Retinal pigment epithelial cell (primary cell): ENCODE results near the gene RHOU.

ENCODE experiments used
- DNase-seq: peaks from one replicate; pipeline ENCODE4 v3.0.0-alpha.2; 2010; ENCODE audit warnings: low read depth
- H3K4me3 ChIP-seq: 2 replicates; pipeline ENCODE4 v1.5.1; 2011; ENCODE audit warnings: mild to moderate bottlenecking, low read length, control low read depth, moderate library complexity
- TF ChIP-seq, protein P1 (sequence below): conservative IDR thresholded peaks from 2 replicates; pipeline ENCODE4 v1.5.1; 2011; ENCODE audit warnings: low read depth, low read length, control low read depth, inconsistent platforms

RHOU gene

DNA sequence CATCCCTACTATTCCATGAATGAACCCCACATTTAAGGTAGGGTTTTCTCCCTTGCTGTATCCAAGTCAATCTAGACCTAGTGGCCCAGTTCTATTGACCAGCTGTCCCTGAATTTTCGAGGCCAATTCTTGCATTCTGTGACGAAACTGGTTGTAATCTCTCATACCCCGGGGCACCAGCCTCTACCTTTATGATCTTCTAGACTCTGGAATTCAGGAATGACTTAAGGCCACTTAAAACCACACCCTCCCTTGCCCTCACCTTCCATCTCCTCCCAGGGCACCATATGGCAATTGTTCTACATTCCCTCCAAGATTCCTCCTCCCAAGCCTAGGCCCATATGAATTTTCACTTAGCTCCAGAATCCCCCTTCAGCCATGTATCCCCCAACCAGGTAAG lies 48.9 kb downstream of the RHOU start:
- TF ChIP-seq, protein P1, sequence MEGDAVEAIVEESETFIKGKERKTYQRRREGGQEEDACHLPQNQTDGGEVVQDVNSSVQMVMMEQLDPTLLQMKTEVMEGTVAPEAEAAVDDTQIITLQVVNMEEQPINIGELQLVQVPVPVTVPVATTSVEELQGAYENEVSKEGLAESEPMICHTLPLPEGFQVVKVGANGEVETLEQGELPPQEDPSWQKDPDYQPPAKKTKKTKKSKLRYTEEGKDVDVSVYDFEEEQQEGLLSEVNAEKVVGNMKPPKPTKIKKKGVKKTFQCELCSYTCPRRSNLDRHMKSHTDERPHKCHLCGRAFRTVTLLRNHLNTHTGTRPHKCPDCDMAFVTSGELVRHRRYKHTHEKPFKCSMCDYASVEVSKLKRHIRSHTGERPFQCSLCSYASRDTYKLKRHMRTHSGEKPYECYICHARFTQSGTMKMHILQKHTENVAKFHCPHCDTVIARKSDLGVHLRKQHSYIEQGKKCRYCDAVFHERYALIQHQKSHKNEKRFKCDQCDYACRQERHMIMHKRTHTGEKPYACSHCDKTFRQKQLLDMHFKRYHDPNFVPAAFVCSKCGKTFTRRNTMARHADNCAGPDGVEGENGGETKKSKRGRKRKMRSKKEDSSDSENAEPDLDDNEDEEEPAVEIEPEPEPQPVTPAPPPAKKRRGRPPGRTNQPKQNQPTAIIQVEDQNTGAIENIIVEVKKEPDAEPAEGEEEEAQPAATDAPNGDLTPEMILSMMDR = no peak
- no peak for DNase-seq
- H3K4me3 ChIP-seq = no peak overlapping the region

DNA sequence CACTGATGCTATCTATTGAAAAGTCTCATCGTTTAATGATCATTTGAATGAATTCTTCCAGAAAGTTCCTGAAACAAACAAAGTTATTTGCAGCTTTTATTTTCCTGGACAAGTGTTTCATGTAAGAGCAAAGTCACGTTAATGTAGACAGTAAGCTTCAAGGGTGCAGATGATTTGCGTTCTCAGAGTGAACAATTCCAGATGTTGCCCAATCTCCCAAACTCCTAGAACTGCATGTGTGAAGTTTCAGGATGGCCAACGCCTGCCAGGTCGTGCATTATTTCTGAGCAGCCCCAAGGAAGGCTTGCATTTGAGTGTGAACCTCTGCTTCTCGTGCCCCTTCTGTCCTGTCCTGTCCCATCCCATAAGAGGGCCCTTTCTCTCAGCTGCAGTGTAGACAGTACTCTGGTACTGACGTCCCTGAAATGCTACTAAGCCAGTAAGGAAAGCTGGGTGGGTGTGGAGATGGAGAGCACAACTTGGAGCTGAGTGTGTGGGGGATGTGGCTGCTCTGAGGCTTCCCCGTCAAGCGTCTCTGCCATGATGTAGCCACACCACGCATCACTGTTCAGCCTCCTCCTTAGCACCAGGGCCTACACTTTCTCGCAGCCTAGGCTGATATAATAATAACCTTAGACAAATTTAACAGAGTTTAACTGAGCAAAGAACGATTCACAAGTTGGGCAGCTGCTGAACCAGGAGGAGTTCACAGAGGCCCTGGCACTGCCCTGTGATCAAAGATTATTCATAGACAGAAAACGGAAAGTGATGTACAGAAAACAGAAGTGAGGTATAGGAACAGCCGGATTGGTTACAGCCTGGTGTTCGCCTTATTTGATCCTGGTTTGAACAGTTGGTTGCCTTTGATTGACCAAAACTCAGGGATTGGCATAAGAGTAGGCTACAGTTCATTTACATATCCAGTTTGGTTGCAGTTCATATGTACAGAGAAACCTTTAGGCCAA lies 50.4 kb downstream of the RHOU start:
- DNase-seq = no peak
- H3K4me3 ChIP-seq = no peak overlapping the region
- TF ChIP-seq, protein P1 = no peak

DNA sequence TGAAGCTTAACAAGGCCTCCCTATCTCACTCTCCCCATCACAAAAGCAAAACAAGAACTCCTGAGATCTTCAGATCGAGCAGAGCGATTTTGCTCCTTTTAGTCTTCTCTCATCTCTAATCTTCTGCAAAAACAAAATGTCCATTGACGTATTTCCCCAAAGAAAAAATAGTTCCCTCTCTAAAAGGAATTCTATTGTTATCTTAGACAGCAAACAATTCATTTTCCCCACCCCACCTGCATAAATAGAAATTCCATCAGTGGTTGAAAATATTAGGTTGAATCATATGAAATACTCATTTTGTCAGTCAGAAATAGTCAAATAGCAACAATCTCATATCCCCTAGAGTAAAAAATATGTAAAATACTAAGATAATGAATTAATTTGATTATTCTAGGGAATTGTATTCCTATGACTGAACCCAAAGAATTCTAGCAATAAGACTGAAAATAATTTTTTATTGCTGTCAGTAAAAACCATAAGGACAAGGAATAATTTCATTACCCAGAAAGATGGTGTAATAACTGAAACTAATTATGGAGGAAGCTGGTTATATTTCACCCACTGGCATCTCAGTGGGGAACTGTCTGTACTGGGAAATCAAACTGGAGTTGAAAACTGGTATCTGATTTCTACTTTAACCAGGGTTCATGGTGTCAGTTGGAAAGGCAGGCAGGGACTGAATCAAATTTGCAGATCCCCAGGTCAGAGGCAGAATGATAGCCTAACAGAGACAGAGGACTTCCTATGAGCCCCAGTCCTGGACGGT lies 51.3 kb downstream of the RHOU start:
- H3K4me3 ChIP-seq = no peak overlapping the region
- DNase-seq = no peak
- TF ChIP-seq, protein P1 = no peak

DNA sequence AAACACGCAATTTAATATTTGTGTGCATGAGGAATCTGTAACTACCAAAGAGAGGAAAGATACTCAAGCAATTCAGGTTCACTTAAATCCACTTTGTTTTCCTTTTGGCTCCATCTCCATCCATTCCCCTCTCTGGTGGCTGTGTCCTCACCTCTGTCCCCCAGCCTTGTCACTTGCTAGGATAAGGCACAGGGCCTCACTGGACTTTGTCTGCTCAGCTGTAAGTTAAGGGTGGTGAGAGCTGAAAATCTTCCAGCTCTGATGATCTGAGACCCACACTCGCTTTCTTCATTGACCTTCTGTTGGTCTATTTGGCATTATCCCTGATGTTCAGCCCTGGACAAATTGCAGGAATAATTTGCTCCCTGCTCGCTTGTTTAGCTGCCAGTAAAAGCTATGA lies 56.5 kb downstream of the RHOU start:
- DNase-seq = no peak
- H3K4me3 ChIP-seq = no peak overlapping the region
- TF ChIP-seq, protein P1 = no peak

DNA sequence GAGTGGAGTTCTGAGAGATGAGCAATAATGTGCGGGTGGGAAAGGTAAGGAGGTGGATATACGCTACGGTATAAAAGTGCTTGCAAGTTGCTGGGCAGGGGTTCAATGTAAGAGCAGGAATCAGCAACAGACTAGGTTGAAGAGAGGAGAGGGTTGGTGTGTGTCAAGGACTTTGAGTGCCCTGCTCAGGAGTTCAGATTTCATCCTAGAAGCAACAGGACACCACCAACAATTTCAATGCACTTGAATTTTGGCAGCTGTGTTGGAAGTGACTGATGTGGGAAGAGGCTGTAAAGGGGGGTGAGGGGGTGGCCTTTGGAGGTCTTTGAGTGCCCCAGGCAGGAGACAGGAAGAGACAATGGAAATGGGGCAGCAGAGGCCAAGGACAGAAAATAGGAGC lies 57.3 kb downstream of the RHOU start:
- H3K4me3 ChIP-seq = no peak overlapping the region
- DNase-seq = no peak
- TF ChIP-seq, protein P1 = no peak

DNA sequence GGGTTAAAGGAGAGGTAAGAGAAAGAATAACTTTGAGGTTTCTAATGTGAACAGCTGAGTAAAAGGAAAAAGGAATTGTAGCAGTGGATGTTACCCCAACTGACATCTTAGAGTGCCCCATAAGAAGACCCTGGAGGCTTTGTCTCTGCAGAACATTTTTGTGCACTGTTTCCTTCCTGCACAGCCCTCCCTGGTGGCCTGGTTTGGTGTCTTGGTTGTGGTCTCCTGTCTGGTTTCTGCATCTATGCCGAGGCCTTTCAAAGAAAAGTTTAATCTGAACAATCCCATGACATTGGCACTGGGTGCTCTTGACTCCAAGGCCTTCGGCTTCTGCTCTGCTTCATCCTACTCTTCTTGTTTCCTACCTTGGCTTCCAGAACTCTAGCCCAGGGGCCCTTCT lies 57.8 kb downstream of the RHOU start:
- H3K4me3 ChIP-seq = no peak overlapping the region
- TF ChIP-seq, protein P1 = no peak
- DNase-seq = no peak
